HCT116 (cell line): ENCODE data around the gene MACROH2A2. TPM values are rescaled to one million over a fixed set of nuclear protein-coding genes. Genes with fewer than 3 reads are reported as not detected.

Experiments
- ATAC-seq: fragments of 200-7000 bp; cut with Tn5 transposase; 2 replicates; pipeline ENCODE4 v1.9.1; 2020; ENCODE audit warnings: mild to moderate bottlenecking, moderate library complexity
- BruUV-seq: library from RNA; stranded (reverse); fragments of 400-500 nt; replicated peaks from 2 replicates; lab custom pipeline; 2021; lab: Mats Ljungman, UMichigan
- CTCF ChIA-PET: fragments of 300-600 bp; sonication (Branson Sonifier 250); formaldehyde crosslinking; loops from one replicate; lab custom pipeline; 2021; ENCODE audit warnings: antibody characterized with exemption; lab: Charles Lee
- POLR2A ChIA-PET: fragments of 300-600, 350-600 bp; sonication (Branson Sonifier 250); formaldehyde crosslinking; loops from one replicate; lab custom pipeline; 2021; ENCODE audit warnings: antibody characterized with exemption; lab: Charles Lee
- RAD21 ChIA-PET, 2 experiments: fragments of 300-600 bp; sonication (Branson Sonifier 250); formaldehyde crosslinking; loops; one replicate each; lab custom pipeline; 2023; ENCODE audit warnings: low total read pairs in 2 of 2; ENCODE audit not compliant: uncharacterized antibody in 2 of 2, unreplicated experiment in 2 of 2, low non-redundant PET in 1 of 2; lab: Charles Lee
- DNase-seq: peaks from one replicate; pipeline ENCODE4 v3.0.0-alpha.2; 2010; ENCODE audit warnings: low read depth, low spot score
- H2AFZ ChIP-seq: fragments of 200-600 bp; shearing (Covaris generic), sonication (generic); 2 replicates; pipeline ENCODE4 v1.6.1; 2017; ENCODE audit warnings: low read depth, mixed run types, mixed read lengths, antibody characterized with exemption, low read length; ENCODE audit not compliant: poor library complexity, severe bottlenecking
- H3K27ac ChIP-seq: 2 replicates; pipeline ENCODE4 v1.5.1; 2012; ENCODE audit warnings: low read depth, low read length
- H3K27me3 ChIP-seq: fragments of 200-600 bp; sonication (generic); 2 replicates; pipeline ENCODE4 v1.6.1; 2016; ENCODE audit warnings: mixed run types, low read length, mixed read lengths; ENCODE audit not compliant: insufficient read depth
- H3K36me3 ChIP-seq, 2 experiments: fragments of 200-500 bp in 1 of 2; fragments of 200-600 bp in 1 of 2; sonication (Bioruptor generic) in 1 of 2; sonication (generic) in 1 of 2; 2 replicates each; pipeline versions ENCODE4 v1.5.1 to v1.6.1; 2014 to 2016; ENCODE audit warnings: low read length in 2 of 2, inconsistent platforms in 1 of 2, mixed read lengths in 1 of 2, mixed run types in 1 of 2; ENCODE audit not compliant: insufficient read depth in 2 of 2, control insufficient read depth in 1 of 2
- H3K4me1 ChIP-seq, 2 experiments: fragments of 200-600 bp in 1 of 2; sonication (generic) in 1 of 2; 2 replicates each; pipeline versions ENCODE4 v1.5.1 to v1.6.1; 2012 to 2017; ENCODE audit warnings: low read length in 2 of 2, inconsistent platforms in 1 of 2, mild to moderate bottlenecking in 1 of 2, mixed read lengths in 1 of 2, mixed run types in 1 of 2, moderate library complexity in 1 of 2; ENCODE audit not compliant: insufficient read depth in 2 of 2, control insufficient read depth in 1 of 2
- H3K4me2 ChIP-seq: fragments of 200-600 bp; sonication (generic); 2 replicates; pipeline ENCODE4 v1.6.1; 2017; ENCODE audit warnings: mixed run types, low read length, mixed read lengths
- H3K4me3 ChIP-seq, 2 experiments: fragments of 200-600 bp in 1 of 2; sonication (generic) in 1 of 2; replicated peaks in 1 of 2; 2 replicates each; pipeline ENCODE4 v1.5.1; 2011 to 2016; ENCODE audit warnings: low read length in 2 of 2, control low read depth in 1 of 2, low read depth in 1 of 2, mild to moderate bottlenecking in 1 of 2, mixed read lengths in 1 of 2, mixed run types in 1 of 2
- H3K79me2 ChIP-seq: fragments of 200-600 bp; sonication (generic); 2 replicates; pipeline ENCODE4 v1.6.1; 2017; ENCODE audit warnings: mild to moderate bottlenecking, mixed run types, low read length, moderate library complexity, mixed read lengths; ENCODE audit not compliant: insufficient read depth
- H3K9ac ChIP-seq: fragments of 200-600 bp; sonication (generic); 2 replicates; pipeline ENCODE4 v1.6.1; 2016; ENCODE audit warnings: low read length, mixed read lengths
- H3K9me2 ChIP-seq: fragments of 200-600 bp; sonication (generic), shearing (Covaris generic); 2 replicates; pipeline ENCODE4 v1.6.1; 2017; ENCODE audit warnings: mixed run types, mild to moderate bottlenecking, moderate library complexity; ENCODE audit not compliant: insufficient read depth
- H3K9me3 ChIP-seq, 2 experiments: fragments of 200-500 bp in 1 of 2; fragments of 200-600 bp in 1 of 2; sonication (Bioruptor generic) in 1 of 2; sonication (generic) in 1 of 2; 2 replicates each; pipeline ENCODE4 v1.6.1; 2014 to 2017; ENCODE audit warnings: low read length in 2 of 2, mixed read lengths in 2 of 2, inconsistent platforms in 1 of 2, low read depth in 1 of 2, mild to moderate bottlenecking in 1 of 2, mixed run types in 1 of 2, moderate library complexity in 1 of 2; ENCODE audit not compliant: control insufficient read depth in 1 of 2, insufficient read depth in 1 of 2
- H4K20me1 ChIP-seq: fragments of 200-600 bp; sonication (generic), shearing (Covaris generic); 2 replicates; pipeline ENCODE4 v1.6.1; 2017; ENCODE audit warnings: mixed run types, mild to moderate bottlenecking, moderate library complexity; ENCODE audit not compliant: insufficient read depth
- EGR1 ChIP-seq: IDR thresholded peaks from 2 replicates; pipeline ENCODE4 v1.6.1; 2012; ENCODE audit warnings: low read depth
- ELF1 ChIP-seq: IDR thresholded peaks from 2 replicates; pipeline ENCODE4 v1.6.1; 2012; ENCODE audit warnings: low read depth, borderline replicate concordance
- FOSL1 ChIP-seq: IDR thresholded peaks from 2 replicates; pipeline ENCODE4 v1.6.1; 2012; ENCODE audit warnings: low read depth
- MAX ChIP-seq: IDR thresholded peaks from 2 replicates; pipeline ENCODE4 v1.6.1; 2012
- POLR2A ChIP-seq: IDR thresholded peaks from 2 replicates; pipeline ENCODE4 v1.7.0; 2011; ENCODE audit warnings: borderline replicate concordance; ENCODE audit not compliant: insufficient read depth, insufficient read length; ENCODE audit errors: extremely low read depth
- SIN3A ChIP-seq: IDR thresholded peaks from 2 replicates; pipeline ENCODE4 v1.6.1; 2012; ENCODE audit warnings: low read depth
- TCF7L2 ChIP-seq: IDR thresholded peaks from 2 replicates; pipeline ENCODE4 v1.7.0; 2011; ENCODE audit warnings: borderline replicate concordance, inconsistent platforms; ENCODE audit not compliant: insufficient read depth, insufficient read length; ENCODE audit errors: extremely low read depth
- YY1 ChIP-seq: IDR thresholded peaks from 2 replicates; pipeline ENCODE4 v1.6.1; 2011; ENCODE audit warnings: low read length, low read depth, moderate library complexity, mild to moderate bottlenecking; ENCODE audit not compliant: insufficient replicate concordance; ENCODE audit errors: extremely low read depth
- ZNF274 ChIP-seq: fragments of 200-500 bp; sonication (Bioruptor generic); IDR thresholded peaks from 2 replicates; pipeline ENCODE4 v1.6.1; 2014; ENCODE audit warnings: mild to moderate bottlenecking, low read depth, low read length, inconsistent platforms
- intact Hi-C: fragments of 100-400 bp; cut with micrococcal nuclease; formaldehyde crosslinking; loops from 2 replicates; pipeline ENCODE4 v1.10.0; 2022
- total RNA-seq: library from RNA; stranded (reverse); gene quantifications from one replicate; pipeline ENCODE4 v1.2.1, GENCODE V29; 2021; ENCODE audit not compliant: unreplicated experiment
- TF ChIP-seq, protein P1 (sequence below): IDR thresholded peaks from 2 replicates; pipeline ENCODE4 v1.6.1; 2012; ENCODE audit warnings: low read depth

MACROH2A2 gene
- total RNA-seq, 1 experiment from 2014 or later: 41.4 TPM

GRCh38 chr10:70123817-70124216 lies 71.2 kb downstream of the MACROH2A2 start:
- Histone ChIP-seq H3K4me1 (peaks cover 0 to 7% of the 10 kb centered on the region in 2 experiments; a peak in 1 of 4 replicates), H3K9me2 (no peaks in the 10 kb centered on the region), H3K27me3 (no peaks in the 10 kb centered on the region), H3K27ac (no peak overlapping the region), H3K36me3 (peaks cover 5 to 31% of the 10 kb centered on the region in 2 experiments; a peak in 3 of 4 replicates), H3K4me2 (no peak overlapping the region)
- intact Hi-C loops: no loop called here
- ChIA-PET POLR2A (no interaction called here), RAD21 (no interaction called here), CTCF (interaction anchor here (1.3 kb wide), 1 partner anchor 23 kb away, joined by 4 read pairs; the partner anchor contains the start of gene TYSND1)
- TF ChIP-seq FOSL1: no peak
- TF ChIP-seq, all 23 proteins: peak for 0
- no peak overlapping the region for H3K9ac ChIP-seq
- BruUV-seq: no TSS peak
- no peaks in the 10 kb centered on the region for H3K9me3 ChIP-seq
- H3K79me2 ChIP-seq: peaks cover 32% of the 10 kb centered on the region
- no peaks in the 10 kb centered on the region for H4K20me1 ChIP-seq
- no peak overlapping the region for H3K4me3 ChIP-seq
- ATAC-seq (no peak), DNase-seq (no peak)
- H2AFZ ChIP-seq: no peak overlapping the region

DNA sequence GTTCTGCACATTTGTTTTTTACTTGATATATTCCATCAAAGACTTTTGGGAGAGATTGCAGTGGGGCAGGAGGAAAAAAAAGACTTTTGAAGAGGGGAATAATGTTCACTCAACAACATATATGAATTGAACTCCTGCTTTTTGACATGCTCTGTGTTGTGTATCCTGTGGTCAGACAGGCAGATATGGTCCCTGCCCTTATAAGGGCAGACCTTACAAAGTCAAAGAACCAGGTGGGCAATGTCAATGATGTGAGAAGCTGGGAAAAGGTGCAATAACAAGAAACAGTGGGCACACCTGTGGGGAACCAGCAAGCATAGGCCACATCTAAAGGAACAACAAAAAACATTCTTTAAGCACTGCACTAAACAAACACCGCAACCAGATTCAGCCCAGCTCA lies 71.8 kb downstream of the MACROH2A2 start:
- H2AFZ ChIP-seq: no peak overlapping the region
- ChIA-PET POLR2A (no interaction called here), RAD21 (no interaction called here), CTCF (no interaction called here)
- H3K9me2 ChIP-seq: no peaks in the 10 kb centered on the region
- H3K4me1 ChIP-seq: peaks cover 0 to 7% of the 10 kb centered on the region in 2 experiments; a peak in 1 of 4 replicates
- no peak for ATAC-seq
- no TSS peak for BruUV-seq
- no peaks in the 10 kb centered on the region for H3K27me3 ChIP-seq
- no peaks in the 10 kb centered on the region for H4K20me1 ChIP-seq
- H3K9ac ChIP-seq: no peak overlapping the region
- peaks cover 37% of the 10 kb centered on the region for H3K79me2 ChIP-seq
- no peak overlapping the region for H3K4me3 ChIP-seq
- no peak overlapping the region for H3K27ac ChIP-seq
- DNase-seq: no peak
- peaks cover 2 to 26% of the 10 kb centered on the region in 2 experiments; a peak in 3 of 4 replicates for H3K36me3 ChIP-seq
- intact Hi-C loops: no loop called here
- TF ChIP-seq POLR2A (no peak), FOSL1 (no peak), ZNF274 (no peak), YY1 (no peak), ELF1 (no peak), TCF7L2 (no peak), SIN3A (no peak), MAX (no peak), EGR1 (no peak)
- TF ChIP-seq, protein P1, sequence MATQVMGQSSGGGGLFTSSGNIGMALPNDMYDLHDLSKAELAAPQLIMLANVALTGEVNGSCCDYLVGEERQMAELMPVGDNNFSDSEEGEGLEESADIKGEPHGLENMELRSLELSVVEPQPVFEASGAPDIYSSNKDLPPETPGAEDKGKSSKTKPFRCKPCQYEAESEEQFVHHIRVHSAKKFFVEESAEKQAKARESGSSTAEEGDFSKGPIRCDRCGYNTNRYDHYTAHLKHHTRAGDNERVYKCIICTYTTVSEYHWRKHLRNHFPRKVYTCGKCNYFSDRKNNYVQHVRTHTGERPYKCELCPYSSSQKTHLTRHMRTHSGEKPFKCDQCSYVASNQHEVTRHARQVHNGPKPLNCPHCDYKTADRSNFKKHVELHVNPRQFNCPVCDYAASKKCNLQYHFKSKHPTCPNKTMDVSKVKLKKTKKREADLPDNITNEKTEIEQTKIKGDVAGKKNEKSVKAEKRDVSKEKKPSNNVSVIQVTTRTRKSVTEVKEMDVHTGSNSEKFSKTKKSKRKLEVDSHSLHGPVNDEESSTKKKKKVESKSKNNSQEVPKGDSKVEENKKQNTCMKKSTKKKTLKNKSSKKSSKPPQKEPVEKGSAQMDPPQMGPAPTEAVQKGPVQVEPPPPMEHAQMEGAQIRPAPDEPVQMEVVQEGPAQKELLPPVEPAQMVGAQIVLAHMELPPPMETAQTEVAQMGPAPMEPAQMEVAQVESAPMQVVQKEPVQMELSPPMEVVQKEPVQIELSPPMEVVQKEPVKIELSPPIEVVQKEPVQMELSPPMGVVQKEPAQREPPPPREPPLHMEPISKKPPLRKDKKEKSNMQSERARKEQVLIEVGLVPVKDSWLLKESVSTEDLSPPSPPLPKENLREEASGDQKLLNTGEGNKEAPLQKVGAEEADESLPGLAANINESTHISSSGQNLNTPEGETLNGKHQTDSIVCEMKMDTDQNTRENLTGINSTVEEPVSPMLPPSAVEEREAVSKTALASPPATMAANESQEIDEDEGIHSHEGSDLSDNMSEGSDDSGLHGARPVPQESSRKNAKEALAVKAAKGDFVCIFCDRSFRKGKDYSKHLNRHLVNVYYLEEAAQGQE: no peak
- H3K4me2 ChIP-seq: no peak overlapping the region
- no peaks in the 10 kb centered on the region for H3K9me3 ChIP-seq
